ENCODE data around the gene SPNS1. TPM values are rescaled to one million over a fixed set of nuclear protein-coding genes. Genes with fewer than 3 reads are reported as not detected.

SPNS1 gene
- total RNA-seq, 4 donors from 2014 or later = 17.6 to 25.6 (median 20.2) TPM

DNA sequence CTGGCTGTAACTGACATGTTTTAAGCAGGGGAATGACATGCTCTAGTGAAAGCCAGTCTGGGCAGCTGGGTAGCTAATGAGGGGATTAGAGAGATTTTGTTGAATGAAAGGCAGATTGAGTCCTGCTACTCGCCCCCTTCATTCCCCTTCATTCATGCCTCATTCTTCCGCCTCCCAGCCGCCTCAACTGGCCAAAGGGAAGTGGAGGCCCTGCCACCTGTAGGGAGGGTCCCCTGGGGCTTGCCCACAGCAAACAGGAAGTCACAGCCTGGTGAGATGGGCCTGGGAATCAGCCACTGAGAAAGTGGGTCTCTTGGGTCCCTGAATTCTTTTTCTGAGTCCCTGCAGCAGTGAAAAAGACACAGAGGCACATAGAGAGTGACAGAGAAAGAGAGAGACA lies 43.9 kb upstream of the SPNS1 start:
- TF ChIP-seq POLR2AphosphoS5 (IDR thresholded peaks at IDR 0.05) (no peak), POLR2A (IDR thresholded peaks at IDR 0.05) (no peak), EP300 (IDR thresholded peaks at IDR 0.05) (no peak)
- TF ChIP-seq, protein P1, sequence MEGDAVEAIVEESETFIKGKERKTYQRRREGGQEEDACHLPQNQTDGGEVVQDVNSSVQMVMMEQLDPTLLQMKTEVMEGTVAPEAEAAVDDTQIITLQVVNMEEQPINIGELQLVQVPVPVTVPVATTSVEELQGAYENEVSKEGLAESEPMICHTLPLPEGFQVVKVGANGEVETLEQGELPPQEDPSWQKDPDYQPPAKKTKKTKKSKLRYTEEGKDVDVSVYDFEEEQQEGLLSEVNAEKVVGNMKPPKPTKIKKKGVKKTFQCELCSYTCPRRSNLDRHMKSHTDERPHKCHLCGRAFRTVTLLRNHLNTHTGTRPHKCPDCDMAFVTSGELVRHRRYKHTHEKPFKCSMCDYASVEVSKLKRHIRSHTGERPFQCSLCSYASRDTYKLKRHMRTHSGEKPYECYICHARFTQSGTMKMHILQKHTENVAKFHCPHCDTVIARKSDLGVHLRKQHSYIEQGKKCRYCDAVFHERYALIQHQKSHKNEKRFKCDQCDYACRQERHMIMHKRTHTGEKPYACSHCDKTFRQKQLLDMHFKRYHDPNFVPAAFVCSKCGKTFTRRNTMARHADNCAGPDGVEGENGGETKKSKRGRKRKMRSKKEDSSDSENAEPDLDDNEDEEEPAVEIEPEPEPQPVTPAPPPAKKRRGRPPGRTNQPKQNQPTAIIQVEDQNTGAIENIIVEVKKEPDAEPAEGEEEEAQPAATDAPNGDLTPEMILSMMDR (IDR thresholded peaks at IDR 0.05) = no peak
- Histone ChIP-seq H3K4me1 (peaks cover 0 to 7% (median 0%) of the 10 kb centered on the region in 3 donors), H3K36me3 (no peaks in the 10 kb centered on the region), H3K9me3 (no peaks in the 10 kb centered on the region), H3K27ac (no peak overlapping the region), H3K27me3 (no peaks in the 10 kb centered on the region), H3K4me3 (no peak overlapping the region)
- 75 to 83% methylated on average over 1 to 3 of the region's 3 CpGs for WGBS, 2 donors (ENCODE audit: low coverage in 1 of 2)
- no peak for ATAC-seq

DNA sequence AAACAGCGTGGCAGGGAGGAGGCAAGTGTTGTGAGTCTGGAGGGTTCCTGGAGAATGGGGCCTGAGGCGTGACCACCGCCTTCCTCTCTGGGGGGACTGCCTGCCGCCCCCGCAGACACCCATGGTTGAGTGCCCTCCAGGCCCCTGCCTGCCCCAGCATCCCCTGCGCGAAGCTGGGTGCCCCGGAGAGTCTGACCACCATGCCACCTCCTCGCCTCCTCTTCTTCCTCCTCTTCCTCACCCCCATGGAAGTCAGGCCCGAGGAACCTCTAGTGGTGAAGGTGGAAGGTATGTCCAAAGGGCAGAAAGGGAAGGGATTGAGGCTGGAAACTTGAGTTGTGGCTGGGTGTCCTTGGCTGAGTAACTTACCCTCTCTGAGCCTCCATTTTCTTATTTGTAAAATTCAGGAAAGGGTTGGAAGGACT lies 42.8 kb upstream of the SPNS1 start, which contains the start of gene CD19:
Gene CD19, plus strand, starts transcription at position 171 of the 425 bp plus-strand sequence. Its CDS starts 30 bp downstream, at position 201.
- no peak for ATAC-seq
- H3K4me3 ChIP-seq = no peak within 1 kb of the TSS
- H3K36me3 ChIP-seq = no peaks in the 10 kb centered on the region
- peaks cover 7% of the 10 kb centered on the region for H3K27me3 ChIP-seq
- no peak for TF ChIP-seq EP300 (IDR thresholded peaks at IDR 0.05)
- TF ChIP-seq, protein P1 (IDR thresholded peaks at IDR 0.05) = no peak
- no peak for TF ChIP-seq POLR2A (IDR thresholded peaks at IDR 0.05)
- TF ChIP-seq POLR2AphosphoS5 (IDR thresholded peaks at IDR 0.05) = no peak
- WGBS, 2 donors (ENCODE audit: low coverage in 1 of 2) = 84% methylated on average over 7 of the region's 10 CpGs; no CpG with 5 or more reads in 1 of the 2 donors
- no peak within 1 kb of the TSS for H3K27ac ChIP-seq
- H3K4me1 ChIP-seq = peaks cover 0 to 10% (median 0%) of the 10 kb centered on the region in 3 donors
- H3K9me3 ChIP-seq = no peaks in the 10 kb centered on the region

DNA sequence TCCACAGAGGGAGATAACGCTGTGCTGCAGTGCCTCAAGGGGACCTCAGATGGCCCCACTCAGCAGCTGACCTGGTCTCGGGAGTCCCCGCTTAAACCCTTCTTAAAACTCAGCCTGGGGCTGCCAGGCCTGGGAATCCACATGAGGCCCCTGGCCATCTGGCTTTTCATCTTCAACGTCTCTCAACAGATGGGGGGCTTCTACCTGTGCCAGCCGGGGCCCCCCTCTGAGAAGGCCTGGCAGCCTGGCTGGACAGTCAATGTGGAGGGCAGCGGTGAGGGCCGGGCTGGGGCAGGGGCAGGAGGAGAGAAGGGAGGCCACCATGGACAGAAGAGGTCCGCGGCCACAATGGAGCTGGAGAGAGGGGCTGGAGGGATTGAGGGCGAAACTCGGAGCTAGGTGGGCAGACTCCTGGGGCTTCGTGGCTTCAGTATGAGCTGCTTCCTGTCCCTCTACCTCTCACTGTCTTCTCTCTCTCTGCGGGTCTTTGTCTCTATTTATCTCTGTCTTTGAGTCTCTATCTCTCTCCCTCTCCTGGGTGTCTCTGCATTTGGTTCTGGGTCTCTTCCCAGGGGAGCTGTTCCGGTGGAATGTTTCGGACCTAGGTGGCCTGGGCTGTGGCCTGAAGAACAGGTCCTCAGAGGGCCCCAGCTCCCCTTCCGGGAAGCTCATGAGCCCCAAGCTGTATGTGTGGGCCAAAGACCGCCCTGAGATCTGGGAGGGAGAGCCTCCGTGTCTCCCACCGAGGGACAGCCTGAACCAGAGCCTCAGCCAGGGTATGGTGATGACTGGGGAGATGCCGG lies 42.0 kb upstream of the SPNS1 start:
- H3K9me3 ChIP-seq = no peaks in the 10 kb centered on the region
- ATAC-seq = no peak
- peaks cover 0 to 12% (median 0%) of the 10 kb centered on the region in 3 donors for H3K4me1 ChIP-seq
- H3K36me3 ChIP-seq = no peaks in the 10 kb centered on the region
- peaks cover 14% of the 10 kb centered on the region for H3K27me3 ChIP-seq
- H3K4me3 ChIP-seq = no peak overlapping the region
- TF ChIP-seq EP300 (IDR thresholded peaks at IDR 0.05) = no peak
- no peak for TF ChIP-seq POLR2AphosphoS5 (IDR thresholded peaks at IDR 0.05)
- TF ChIP-seq, protein P1 (IDR thresholded peaks at IDR 0.05) = no peak
- no peak for TF ChIP-seq POLR2A (IDR thresholded peaks at IDR 0.05)
- H3K27ac ChIP-seq = no peak overlapping the region
- 65 to 91% methylated on average over 5 of the region's 20 CpGs for WGBS, 2 donors (ENCODE audit: low coverage in 1 of 2)

DNA sequence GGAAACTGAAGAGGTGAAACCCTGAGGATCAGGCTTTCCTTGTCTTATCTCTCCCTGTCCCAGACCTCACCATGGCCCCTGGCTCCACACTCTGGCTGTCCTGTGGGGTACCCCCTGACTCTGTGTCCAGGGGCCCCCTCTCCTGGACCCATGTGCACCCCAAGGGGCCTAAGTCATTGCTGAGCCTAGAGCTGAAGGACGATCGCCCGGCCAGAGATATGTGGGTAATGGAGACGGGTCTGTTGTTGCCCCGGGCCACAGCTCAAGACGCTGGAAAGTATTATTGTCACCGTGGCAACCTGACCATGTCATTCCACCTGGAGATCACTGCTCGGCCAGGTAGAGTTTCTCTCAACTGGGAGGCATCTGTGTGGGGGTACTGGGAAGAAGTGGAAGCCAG lies 41.4 kb upstream of the SPNS1 start:
- no peaks in the 10 kb centered on the region for H3K36me3 ChIP-seq
- no peak overlapping the region for H3K27ac ChIP-seq
- peaks cover 0 to 12% (median 0%) of the 10 kb centered on the region in 3 donors for H3K4me1 ChIP-seq
- H3K27me3 ChIP-seq = peaks cover 17% of the 10 kb centered on the region
- no peak for ATAC-seq
- H3K4me3 ChIP-seq = no peak overlapping the region
- H3K9me3 ChIP-seq = no peaks in the 10 kb centered on the region
- 80% methylated on average over 1 to 5 of the region's 8 CpGs for WGBS, 2 donors (ENCODE audit: low coverage in 1 of 2)
- no peak for TF ChIP-seq POLR2A (IDR thresholded peaks at IDR 0.05)
- no peak for TF ChIP-seq POLR2AphosphoS5 (IDR thresholded peaks at IDR 0.05)

DNA sequence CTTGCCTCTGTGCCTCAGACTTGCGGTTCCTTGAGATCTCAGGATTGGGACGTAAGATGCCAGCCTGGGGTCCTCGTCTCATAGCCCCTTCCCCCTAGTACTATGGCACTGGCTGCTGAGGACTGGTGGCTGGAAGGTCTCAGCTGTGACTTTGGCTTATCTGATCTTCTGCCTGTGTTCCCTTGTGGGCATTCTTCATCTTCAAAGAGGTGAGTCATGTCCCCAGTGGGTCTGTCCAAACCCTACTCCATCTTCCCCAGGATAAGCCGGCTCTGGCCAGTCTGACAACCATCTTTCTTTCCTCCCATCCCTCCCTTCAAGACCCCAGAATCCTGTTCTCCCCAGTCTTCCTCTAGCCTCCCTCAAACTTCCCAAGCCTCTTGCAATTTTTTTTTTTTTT lies 39.2 kb upstream of the SPNS1 start:
- Histone ChIP-seq H3K4me1 (peaks cover 0 to 12% (median 0%) of the 10 kb centered on the region in 3 donors), H3K9me3 (no peaks in the 10 kb centered on the region), H3K27ac (no peak overlapping the region), H3K27me3 (peaks cover 28% of the 10 kb centered on the region), H3K36me3 (no peaks in the 10 kb centered on the region), H3K4me3 (no peak overlapping the region)
- TF ChIP-seq POLR2A (IDR thresholded peaks at IDR 0.05) (no peak), POLR2AphosphoS5 (IDR thresholded peaks at IDR 0.05) (no peak), EP300 (IDR thresholded peaks at IDR 0.05) (no peak)
- TF ChIP-seq, protein P1 (IDR thresholded peaks at IDR 0.05) = no peak
- 80 to 100% methylated on average over 2 to 3 of the region's 4 CpGs for WGBS, 2 donors (ENCODE audit: low coverage in 1 of 2)
- ATAC-seq = no peak
